Smooth muscle cell (in vitro differentiated cells): ENCODE data around the gene CD7. TPM values are rescaled to one million over a fixed set of nuclear protein-coding genes. Genes with fewer than 3 reads are reported as not detected.

Experiments
- DNase-seq: peaks from one replicate; lab custom pipeline; 2025; ENCODE audit not compliant: unreplicated experiment; lab: John Stamatoyannopoulos, UW
- H2AFZ ChIP-seq: fragments of 200-600 bp; sonication (generic); 2 replicates; pipeline ENCODE4 v1.6.0; 2016; ENCODE audit warnings: antibody characterized with exemption, low read depth, mild to moderate bottlenecking
- H3F3A ChIP-seq: fragments of 200-600 bp; sonication (generic); 2 replicates; pipeline ENCODE4 v1.6.0; 2017; ENCODE audit warnings: antibody characterized with exemption, low read depth
- H3K27ac ChIP-seq: fragments of 200-600 bp; sonication (generic); 2 replicates; pipeline ENCODE4 v1.5.1; 2016; ENCODE audit warnings: low read depth, mild to moderate bottlenecking
- H3K27me3 ChIP-seq: fragments of 200-600 bp; sonication (generic); 2 replicates; pipeline ENCODE4 v1.6.1; 2016; ENCODE audit warnings: low read depth, mild to moderate bottlenecking
- H3K36me3 ChIP-seq: fragments of 200-600 bp; sonication (generic); 2 replicates; pipeline ENCODE4 v1.5.1; 2016; ENCODE audit warnings: low read depth
- H3K4me1 ChIP-seq: fragments of 200-600 bp; sonication (generic); 2 replicates; pipeline ENCODE4 v1.5.1; 2016; ENCODE audit warnings: low read depth
- H3K4me2 ChIP-seq: fragments of 200-600 bp; sonication (generic); 2 replicates; pipeline ENCODE4 v1.6.0; 2016; ENCODE audit warnings: mild to moderate bottlenecking
- H3K4me3 ChIP-seq: fragments of 200-600 bp; sonication (generic); 2 replicates; pipeline ENCODE4 v1.5.1; 2016; ENCODE audit warnings: mild to moderate bottlenecking
- H3K79me2 ChIP-seq: fragments of 200-600 bp; sonication (generic); 2 replicates; pipeline ENCODE4 v1.6.0; 2016; ENCODE audit warnings: low read depth, mild to moderate bottlenecking
- H3K9ac ChIP-seq: fragments of 200-600 bp; sonication (generic); 2 replicates; pipeline ENCODE4 v1.6.0; 2016; ENCODE audit warnings: low read depth
- H3K9me3 ChIP-seq: fragments of 200-600 bp; sonication (generic); replicated peaks from 2 replicates; pipeline ENCODE4 v1.5.1; 2016; ENCODE audit warnings: low read depth
- H4K20me1 ChIP-seq: fragments of 200-600 bp; sonication (generic); 2 replicates; pipeline ENCODE4 v1.6.0; 2016; ENCODE audit warnings: low read depth
- CTCF ChIP-seq: fragments of 200-600 bp; sonication (generic); IDR thresholded peaks from 2 replicates; pipeline ENCODE4 v1.5.1; 2017; ENCODE audit warnings: borderline replicate concordance, mild to moderate bottlenecking, antibody characterized with exemption; ENCODE audit not compliant: insufficient read depth, poor library complexity, severe bottlenecking
- WGBS: methylation state at CpG from one replicate; pipeline ENCODE4 v1.1.7; 2016; ENCODE audit warnings: low lambda C conversion rate; 5-methylcytosine and 5-hydroxymethylcytosine counted together
- polyA plus RNA-seq: library from polyadenylated mRNA; unstranded; fragments of >200 nt; fragmentation: Nextera tagmentation; extraction: Ambion mirVana; gene quantifications from 2 replicates; pipeline ENCODE4 v1.2.1, GENCODE V29; 2016
- total RNA-seq: library from RNA; depleted of rRNA; stranded (reverse); fragments of >200 nt; gene quantifications from 2 replicates; pipeline ENCODE4 v1.2.3, GENCODE V29; 2014

CD7 gene
- total and polyA plus RNA-seq, 2 experiments from 2014 or later = 0.79 TPM; not detected in 1

DNA sequence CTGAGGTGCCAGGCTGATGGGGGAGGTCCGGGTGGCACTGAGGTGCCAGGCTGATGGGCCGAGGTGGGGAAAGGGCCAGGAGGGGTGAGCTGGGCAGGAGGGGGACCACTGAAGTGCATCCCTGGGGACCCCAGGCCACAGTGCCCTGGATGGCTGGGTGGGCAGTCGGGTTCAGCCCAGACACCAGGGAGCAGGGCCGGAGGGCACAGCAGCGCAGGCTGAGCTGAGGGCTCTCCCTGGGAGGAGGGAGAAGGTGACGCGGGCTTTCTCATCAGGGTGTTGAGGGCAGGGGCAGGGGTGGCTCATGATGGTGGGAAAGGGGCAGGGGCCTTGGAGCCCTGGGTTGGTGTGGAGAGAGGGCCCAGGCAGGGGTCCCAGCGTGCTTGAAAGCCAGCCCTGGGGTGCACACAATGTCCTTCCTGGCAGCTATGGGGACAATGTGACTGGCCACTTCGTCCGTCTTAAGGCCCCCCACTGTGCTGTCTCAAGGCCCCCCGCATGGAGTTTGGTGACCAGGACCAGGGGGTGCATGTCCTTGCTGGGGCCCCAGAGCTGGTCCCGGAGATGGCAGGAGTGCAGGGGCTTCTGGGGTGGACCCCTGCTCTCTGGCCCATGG, 16.0 kb downstream of the CD7 start:
- H3K9ac ChIP-seq = no peak overlapping the region
- H3K79me2 ChIP-seq = no peaks in the 10 kb centered on the region
- no peaks in the 10 kb centered on the region for H3K36me3 ChIP-seq
- no peaks in the 10 kb centered on the region for H3F3A ChIP-seq
- H3K4me2 ChIP-seq = no peak overlapping the region
- H3K4me3 ChIP-seq = no peak overlapping the region
- DNase-seq = no peak
- H3K4me1 ChIP-seq = no peaks in the 10 kb centered on the region
- no peak for TF ChIP-seq CTCF
- no peaks in the 10 kb centered on the region for H3K9me3 ChIP-seq
- no peaks in the 10 kb centered on the region for H3K27me3 ChIP-seq
- 93% methylated on average over 12 of the region's 12 CpGs for WGBS
- no peak overlapping the region for H3K27ac ChIP-seq
- no peaks in the 10 kb centered on the region for H4K20me1 ChIP-seq
- no peak overlapping the region for H2AFZ ChIP-seq

DNA sequence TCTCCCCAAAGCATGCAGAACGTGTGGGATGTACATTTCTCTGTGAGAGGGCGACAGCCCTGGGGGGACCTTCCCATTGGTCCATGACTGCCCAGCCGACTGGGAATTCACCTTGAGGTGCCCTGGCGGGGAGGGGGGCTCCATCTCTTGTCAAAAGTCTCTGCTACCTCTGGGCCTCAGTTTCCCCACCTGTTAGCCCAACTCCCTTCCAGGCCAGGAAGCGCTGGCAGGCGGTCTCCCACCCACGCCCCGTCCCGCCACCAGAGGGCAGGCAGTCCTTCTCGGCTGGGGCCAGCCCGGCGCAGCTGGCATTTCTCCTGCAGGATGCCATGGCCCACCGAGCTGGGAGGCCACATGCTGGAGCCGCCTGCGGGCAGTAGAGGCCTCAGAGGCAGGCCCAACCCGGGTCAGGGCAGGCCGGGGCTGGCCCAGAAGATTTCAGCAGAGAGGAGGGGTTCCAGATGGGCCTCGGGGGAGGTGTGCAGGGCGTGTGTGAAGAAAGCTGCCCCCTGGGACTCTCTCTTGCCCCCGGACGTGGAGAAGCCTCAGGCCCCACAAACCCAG, 16.6 kb downstream of the CD7 start:
- no peaks in the 10 kb centered on the region for H3K4me1 ChIP-seq
- H3K79me2 ChIP-seq = no peaks in the 10 kb centered on the region
- no peaks in the 10 kb centered on the region for H3K27me3 ChIP-seq
- no peak overlapping the region for H3K4me3 ChIP-seq
- no peaks in the 10 kb centered on the region for H3K9me3 ChIP-seq
- peak; percentile 68 for TF ChIP-seq CTCF
- DNase-seq = peak; percentile 25
- H3K9ac ChIP-seq = no peak overlapping the region
- H3K4me2 ChIP-seq = no peak overlapping the region
- 64% methylated on average over 15 of the region's 21 CpGs for WGBS
- H4K20me1 ChIP-seq = no peaks in the 10 kb centered on the region
- H3K36me3 ChIP-seq = no peaks in the 10 kb centered on the region
- H3F3A ChIP-seq = no peaks in the 10 kb centered on the region
- H3K27ac ChIP-seq = no peak overlapping the region
- H2AFZ ChIP-seq = no peak overlapping the region

GRCh38 chr17:82300228-82300627, 17.2 kb downstream of the CD7 start:
- Histone ChIP-seq H3K27ac (no peak overlapping the region), H3K9ac (no peak overlapping the region), H3K4me2 (no peak overlapping the region), H3K4me1 (no peaks in the 10 kb centered on the region), H3K79me2 (no peaks in the 10 kb centered on the region), H3F3A (no peaks in the 10 kb centered on the region), H3K9me3 (no peaks in the 10 kb centered on the region), H3K36me3 (no peaks in the 10 kb centered on the region), H2AFZ (no peak overlapping the region), H4K20me1 (no peaks in the 10 kb centered on the region), H3K4me3 (no peak overlapping the region), H3K27me3 (no peaks in the 10 kb centered on the region)
- no peak for DNase-seq
- WGBS = 97% methylated on average over 13 of the region's 13 CpGs
- TF ChIP-seq CTCF = no peak

GRCh38 chr17:82299452-82299851, 18.0 kb downstream of the CD7 start:
- no peak for TF ChIP-seq CTCF
- Histone ChIP-seq H3K4me1 (no peaks in the 10 kb centered on the region), H3K9me3 (no peaks in the 10 kb centered on the region), H2AFZ (no peak overlapping the region), H4K20me1 (no peaks in the 10 kb centered on the region), H3K79me2 (no peaks in the 10 kb centered on the region), H3K9ac (no peak overlapping the region), H3K4me3 (no peak overlapping the region), H3K4me2 (no peak overlapping the region), H3K27ac (no peak overlapping the region), H3K36me3 (no peaks in the 10 kb centered on the region), H3K27me3 (no peaks in the 10 kb centered on the region), H3F3A (no peaks in the 10 kb centered on the region)
- 84% methylated on average over 7 of the region's 10 CpGs for WGBS
- DNase-seq = no peak
